H1 (cell line): ENCODE measurements around the gene BCL2L12. TPM values are rescaled to one million over a fixed set of nuclear protein-coding genes. Genes with fewer than 3 reads are reported as not detected.

ENCODE experiments used
- CTCF ChIA-PET: fragments of 300-600 bp; sonication (Branson Sonifier 250); formaldehyde crosslinking; loops from one replicate; lab custom pipeline; 2021; ENCODE audit not compliant: partially characterized antibody; lab: Charles Lee
- POLR2A ChIA-PET: fragments of 300-600 bp; sonication (Branson Sonifier 250); formaldehyde crosslinking; loops from one replicate; lab custom pipeline; 2021; ENCODE audit warnings: inconsistent platforms; ENCODE audit not compliant: partially characterized antibody; lab: Charles Lee
- DNase-seq, 2 experiments: peaks; one replicate each; pipeline versions ENCODE4 v3.0.0 to v3.0.0-alpha.2; 2010 to 2022; ENCODE audit warnings: low spot score in 2 of 2, low read depth in 1 of 2, mixed read lengths in 1 of 2
- FAIRE-seq: peaks from 2 replicates; lab custom pipeline; 2011; peaks lifted over from hg19 to GRCh38; lab: Jason Lieb, UNC
- H2AFZ ChIP-seq: 2 replicates; pipeline ENCODE4 v1.8.1; 2012; ENCODE audit warnings: low read length, inconsistent platforms
- H2AK5ac ChIP-seq: 2 replicates; pipeline ENCODE4 v1.6.1; 2013; ENCODE audit warnings: low read depth, low read length
- H2BK120ac ChIP-seq: replicated peaks from 2 replicates; pipeline ENCODE3; 2013; ENCODE audit warnings: low read depth, low read length, inconsistent platforms
- H2BK12ac ChIP-seq: 2 replicates; pipeline ENCODE4 v1.6.1; 2013; ENCODE audit warnings: low read depth, low read length
- H2BK15ac ChIP-seq: 2 replicates; pipeline ENCODE4 v1.6.1; 2013; ENCODE audit warnings: low read length
- H2BK20ac ChIP-seq: 2 replicates; pipeline ENCODE4 v1.6.1; 2013; ENCODE audit warnings: low read length
- H2BK5ac ChIP-seq: 2 replicates; pipeline ENCODE4 v1.6.1; 2013; ENCODE audit warnings: low read depth, low read length
- H3K14ac ChIP-seq: 2 replicates; pipeline ENCODE4 v1.6.1; 2013; ENCODE audit warnings: inconsistent platforms; ENCODE audit not compliant: insufficient read length
- H3K18ac ChIP-seq: 2 replicates; pipeline ENCODE4 v1.6.1; 2013; ENCODE audit warnings: low read length; ENCODE audit errors: extremely low read depth
- H3K23ac ChIP-seq: 2 replicates; pipeline ENCODE4 v1.6.1; 2013; ENCODE audit warnings: inconsistent platforms; ENCODE audit not compliant: insufficient read length
- H3K23me2 ChIP-seq: 2 replicates; pipeline ENCODE4 v1.6.1; 2013; ENCODE audit warnings: low read depth, low read length
- H3K27ac ChIP-seq: 2 replicates; pipeline ENCODE4 v1.6.1; 2011; ENCODE audit warnings: low read depth, low read length, inconsistent platforms
- H3K27me3 ChIP-seq, 4 experiments: replicated peaks in 1 of 4; 1 replicate in 1 of 4; 2 replicates in 3 of 4; pipeline versions ENCODE4 v1.6.1 to v1.8.1; 2011 to 2013; ENCODE audit warnings: low read length in 3 of 4, mild to moderate bottlenecking in 3 of 4, inconsistent platforms in 2 of 4, mixed read lengths in 2 of 4, moderate library complexity in 1 of 4; ENCODE audit not compliant: control insufficient read depth in 3 of 4, insufficient read depth in 3 of 4; ENCODE audit errors: extremely low read depth in 1 of 4
- H3K36me3 ChIP-seq, 4 experiments: 2 replicates each; pipeline versions ENCODE4 v1.6.1 to v1.8.1; 2011 to 2013; ENCODE audit warnings: mild to moderate bottlenecking in 4 of 4, low read length in 3 of 4, moderate library complexity in 2 of 4, control low read depth in 1 of 4, inconsistent platforms in 1 of 4; ENCODE audit not compliant: insufficient read depth in 4 of 4, control insufficient read depth in 2 of 4
- H3K4ac ChIP-seq: replicated peaks from 2 replicates; pipeline ENCODE3; 2013; ENCODE audit warnings: low read length, low read depth, mixed read lengths, inconsistent platforms; ENCODE audit not compliant: insufficient read length
- H3K4me1 ChIP-seq, 4 experiments: replicated peaks in 1 of 4; 1 replicate in 1 of 4; 2 replicates in 3 of 4; pipeline versions ENCODE4 v1.6.1 to v1.8.1; 2011 to 2013; ENCODE audit warnings: low read length in 3 of 4, inconsistent platforms in 2 of 4, mixed read lengths in 1 of 4; ENCODE audit not compliant: insufficient read depth in 4 of 4, control insufficient read depth in 3 of 4
- H3K4me2 ChIP-seq, 2 experiments: 2 replicates each; pipeline versions ENCODE4 v1.6.1 to v1.8.1; 2011 to 2013; ENCODE audit warnings: low read depth in 2 of 2, low read length in 2 of 2, control low read depth in 1 of 2, inconsistent platforms in 1 of 2, mild to moderate bottlenecking in 1 of 2; ENCODE audit not compliant: insufficient read depth in 1 of 2
- H3K4me3 ChIP-seq, 4 experiments: fragments of 200-600, 300-600 bp in 1 of 4; sonication (generic), shearing (Covaris generic), sonication (Bioruptor Twin) in 1 of 4; 2 replicates each; pipeline versions ENCODE4 v1.5.1 to v1.8.1; 2011 to 2016; ENCODE audit warnings: low read length in 4 of 4, low read depth in 3 of 4, control low read depth in 2 of 4, inconsistent platforms in 2 of 4, mild to moderate bottlenecking in 2 of 4, mixed read lengths in 1 of 4, moderate library complexity in 1 of 4; ENCODE audit not compliant: insufficient read depth in 2 of 4; ENCODE audit errors: extremely low read depth in 1 of 4
- H3K56ac ChIP-seq: replicated peaks from 2 replicates; pipeline ENCODE3; 2013; ENCODE audit warnings: low read depth, mild to moderate bottlenecking, mixed read lengths, low read length, inconsistent platforms; ENCODE audit not compliant: insufficient read length
- H3K79me1 ChIP-seq: 2 replicates; pipeline ENCODE4 v1.6.1; 2013; ENCODE audit warnings: low read depth, low read length, control low read depth
- H3K79me2 ChIP-seq, 2 experiments: 2 replicates each; pipeline versions ENCODE4 v1.6.1 to v1.8.1; 2012 to 2013; ENCODE audit warnings: low read length in 2 of 2, mild to moderate bottlenecking in 2 of 2, inconsistent platforms in 1 of 2; ENCODE audit not compliant: insufficient read depth in 2 of 2, control insufficient read depth in 1 of 2
- H3K9ac ChIP-seq, 4 experiments: replicated peaks in 1 of 4; 1 replicate in 1 of 4; 2 replicates in 3 of 4; pipeline versions ENCODE4 v1.6.1 to v1.8.1; 2011 to 2013; ENCODE audit warnings: low read depth in 3 of 4, low read length in 3 of 4, control low read depth in 2 of 4, mild to moderate bottlenecking in 2 of 4, moderate library complexity in 2 of 4, inconsistent platforms in 1 of 4; ENCODE audit errors: extremely low read depth in 1 of 4
- H3K9me3 ChIP-seq, 2 experiments: 2 replicates each; pipeline versions ENCODE4 v1.6.1 to v1.8.1; 2012 to 2013; ENCODE audit warnings: mild to moderate bottlenecking in 2 of 2, moderate library complexity in 2 of 2, control low read depth in 1 of 2, inconsistent platforms in 1 of 2, low read depth in 1 of 2, low read length in 1 of 2, mixed read lengths in 1 of 2; ENCODE audit not compliant: insufficient read depth in 2 of 2
- H4K20me1 ChIP-seq, 2 experiments: replicated peaks in 1 of 2; 2 replicates each; pipeline versions ENCODE3 to v1.8.1; 2011 to 2013; ENCODE audit warnings: inconsistent platforms in 2 of 2, low read length in 2 of 2, mild to moderate bottlenecking in 1 of 2; ENCODE audit not compliant: insufficient read depth in 2 of 2, control insufficient read depth in 1 of 2
- H4K5ac ChIP-seq: 2 replicates; pipeline ENCODE4 v1.6.1; 2013; ENCODE audit warnings: low read length, low read depth, mixed read lengths, inconsistent platforms; ENCODE audit not compliant: insufficient read length
- H4K8ac ChIP-seq: 2 replicates; pipeline ENCODE4 v1.8.0; 2013; ENCODE audit warnings: mild to moderate bottlenecking, moderate library complexity, low read length, inconsistent platforms; ENCODE audit not compliant: insufficient read depth; ENCODE audit errors: extremely low read depth
- H4K91ac ChIP-seq: replicated peaks from 2 replicates; pipeline ENCODE3; 2013; ENCODE audit warnings: low read length, mixed read lengths, inconsistent platforms; ENCODE audit not compliant: insufficient read length
- BACH1 ChIP-seq: IDR thresholded peaks from 2 replicates; pipeline ENCODE4 v1.6.1; 2012; ENCODE audit warnings: low read length, improper control_type of control experiment
- CBX5 ChIP-seq: fragments of 300-800, 300-1000 bp; sonication (generic); IDR thresholded peaks from 2 replicates; pipeline ENCODE4 v1.7.1; 2016; ENCODE audit warnings: antibody characterized with exemption, low read length, low read depth
- E2F6 ChIP-seq: IDR thresholded peaks from 2 replicates; pipeline ENCODE4 v1.6.1; 2012; ENCODE audit warnings: inconsistent platforms
- NRF1 ChIP-seq: IDR thresholded peaks from 2 replicates; pipeline ENCODE4 v1.6.1; 2011; ENCODE audit warnings: mild to moderate bottlenecking, low read depth, low read length, improper control_type of control experiment
- SP4 ChIP-seq: IDR thresholded peaks from 2 replicates; pipeline ENCODE4 v1.6.1; 2012; ENCODE audit warnings: low read length, inconsistent platforms
- ZNF274 ChIP-seq: IDR thresholded peaks from 2 replicates; pipeline ENCODE4 v1.7.0; 2012; ENCODE audit warnings: low read length, borderline replicate concordance; ENCODE audit errors: extremely low read depth
- WGBS, 2 experiments: shearing (Covaris generic) in 1 of 2; methylation state at CpG; one replicate each; pipeline versions ENCODE4 v1.1.6 to v1.1.7; 2013 to 2015; ENCODE audit warnings: low lambda C conversion rate in 2 of 2, mixed read lengths in 2 of 2, inconsistent platforms in 1 of 2, low coverage in 1 of 2, missing lambda C conversion rate in 1 of 2; ENCODE audit not compliant: insufficient replicate concordance in 2 of 2, insufficient coverage in 1 of 2, insufficient read length in 1 of 2; ENCODE audit errors: extremely low coverage in 1 of 2, missing lambda C conversion rate in 1 of 2; 5-methylcytosine and 5-hydroxymethylcytosine counted together
- polyA plus RNA-seq, 7 experiments: library from polyadenylated mRNA; depleted of rRNA in 3 of 7; stranded (reverse) in 5 of 7; unstranded in 2 of 7; fragments of >200 nt in 5 of 7; fragments of 200-250 nt in 2 of 7; gene quantifications; 1 replicate in 5 of 7; 2 replicates in 1 of 7; 4 replicates in 1 of 7; pipeline versions ENCODE4 v1.2.1 to v1.2.3, GENCODE V29; 2011 to 2013; ENCODE audit warnings: missing spikeins in 2 of 7, mixed read lengths in 2 of 7
- total RNA-seq: library from RNA; stranded (reverse); fragmentation: NEBNext Ultra II Directional; extraction: Animal tissue kit (Norgen Biotek cat#: 25700); gene quantifications from 2 replicates; pipeline ENCODE4 v1.2.1, GENCODE V29; 2021

BCL2L12 gene
- total and polyA plus RNA-seq, 2 of the 8 experiments (the other 6 are each of a cell fraction or from before 2014, with no cell fraction given): 126 to 209 TPM

- H3K4me2 ChIP-seq: peak within 1 kb of the TSS; percentile 87 to 89
- peak within 1 kb of the TSS; percentile 32 for H3K56ac ChIP-seq
- H2AK5ac ChIP-seq: no peak within 1 kb of the TSS
- peak within 1 kb of the TSS; percentile 81; the same call in 1 of the 2 replicates for H4K8ac ChIP-seq
- H2BK5ac ChIP-seq: peak within 1 kb of the TSS; percentile 82
- no peak within 1 kb of the TSS for H3K14ac ChIP-seq
- peaks cover 3 to 15% of the 10 kb centered on the region in 2 experiments for H4K20me1 ChIP-seq
- FAIRE-seq: peak; percentile 93
- peak within 1 kb of the TSS; percentile 93 for H3K27ac ChIP-seq
- peaks cover 7% of the 10 kb centered on the region for H3K23me2 ChIP-seq
- ChIA-PET POLR2A (interaction anchor here (0.6 to 50.7 kb wide), 18 partner anchors 10 to 236 kb away, joined by 3 to 840 read pairs (median 4); partner anchors contain the start of genes BCL2L12, CPT1C, IRF3 and NOSIP), CTCF (interaction anchor here (0.9 to 1.9 kb wide), 6 partner anchors 9 to 134 kb away, joined by 3 to 9 read pairs (median 4); no protein-coding TSS in a partner anchor)
- H4K5ac ChIP-seq: peak within 1 kb of the TSS; percentile 31
- H3K9me3 ChIP-seq: no peaks in the 10 kb centered on the region
- 0% methylated on average over 37 of the region's 51 CpGs; no CpG with 5 or more reads in 1 of the 2 experiments for WGBS, 2 experiments
- H2BK20ac ChIP-seq: no peak within 1 kb of the TSS; the same call in 1 of the 2 replicates
- H4K91ac ChIP-seq: peak within 1 kb of the TSS; percentile 52
- H3K4ac ChIP-seq: no peak within 1 kb of the TSS
- H3K4me3 ChIP-seq: peak within 1 kb of the TSS; percentile 38 to 72 (median 66)
- no peak within 1 kb of the TSS for H3K23ac ChIP-seq
- no peaks in the 10 kb centered on the region for H3K36me3 ChIP-seq
- H3K18ac ChIP-seq: peak within 1 kb of the TSS; percentile 83
- no peak within 1 kb of the TSS for H2BK120ac ChIP-seq
- 0 out of 2 replicates have a peak within 1 kb of the TSS, but pooled peaks have one; percentile 50 for H2BK12ac ChIP-seq
- H3K79me1 ChIP-seq: peaks cover 14% of the 10 kb centered on the region
- peaks cover 2 to 27% (median 15%) of the 10 kb centered on the region in 4 experiments for H3K4me1 ChIP-seq
- DNase-seq: peak; percentile 100
- no peak within 1 kb of the TSS for H2AFZ ChIP-seq
- H2BK15ac ChIP-seq: 0 out of 2 replicates have a peak within 1 kb of the TSS, but pooled peaks have one; percentile 72
- peaks cover 10 to 29% of the 10 kb centered on the region in 2 experiments for H3K79me2 ChIP-seq
- peak within 1 kb of the TSS; percentile 55 to 86 (median 76) for H3K9ac ChIP-seq
- no peaks in the 10 kb centered on the region for H3K27me3 ChIP-seq
- TF ChIP-seq NRF1 (no peak), CBX5 (no peak), SP4 (peak; percentile 88), E2F6 (0 out of 2 replicates have a peak, but pooled peaks have one; percentile 17), ZNF274 (no peak), BACH1 (no peak)
Measured at GRCh38 chr19:49640113-49640898, 25.4 kb upstream of the BCL2L12 start, which contains the start of gene RRAS. TSS of gene RRAS (minus strand) at chr19:49640143. CDS start at chr19:49640098, 45 bp downstream.
